Fibroblast of the conjunctiva (primary cell): ENCODE measurements around the gene VAT1.
"Not testable (repeated sequence)": the region's sequence is repeated elsewhere in the genome, so short reads cannot be mapped to it uniquely, and the experiment has no call there.

Experiments used
- DNase-seq: peaks from one replicate; pipeline ENCODE4 v3.0.0-alpha.2; 2010; ENCODE audit warnings: low read depth

The VAT1 gene

GRCh38 chr17:43021741-43022512 is at the start of gene VAT1:
VAT1 (minus strand) TSS chr17:43022385; CDS start chr17:43022322, 63 bp downstream.
- no peak for DNase-seq

GRCh38 chr17:43070872-43071271 is 48.7 kb upstream of the VAT1 start:
- DNase-seq: no peak

DNA sequence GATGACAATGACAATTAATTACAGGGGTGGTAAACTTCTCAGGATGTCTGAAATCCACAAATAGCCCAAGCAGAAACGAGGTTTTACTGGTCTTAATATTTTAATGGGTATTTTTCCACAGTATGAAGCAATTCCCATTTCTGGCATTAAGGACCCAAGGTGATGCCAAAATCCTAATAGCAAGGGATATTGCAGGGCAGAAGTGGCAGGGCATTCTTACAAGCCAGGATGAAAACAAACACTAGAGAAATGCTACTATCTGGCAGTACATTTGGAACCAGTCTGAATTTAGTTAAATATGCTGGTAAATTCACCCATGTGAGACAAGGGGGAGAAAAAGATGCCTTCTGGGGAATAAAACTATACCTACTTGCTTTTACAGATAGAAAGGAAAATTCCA is 48.1 kb upstream of the VAT1 start:
- no peak for DNase-seq

DNA sequence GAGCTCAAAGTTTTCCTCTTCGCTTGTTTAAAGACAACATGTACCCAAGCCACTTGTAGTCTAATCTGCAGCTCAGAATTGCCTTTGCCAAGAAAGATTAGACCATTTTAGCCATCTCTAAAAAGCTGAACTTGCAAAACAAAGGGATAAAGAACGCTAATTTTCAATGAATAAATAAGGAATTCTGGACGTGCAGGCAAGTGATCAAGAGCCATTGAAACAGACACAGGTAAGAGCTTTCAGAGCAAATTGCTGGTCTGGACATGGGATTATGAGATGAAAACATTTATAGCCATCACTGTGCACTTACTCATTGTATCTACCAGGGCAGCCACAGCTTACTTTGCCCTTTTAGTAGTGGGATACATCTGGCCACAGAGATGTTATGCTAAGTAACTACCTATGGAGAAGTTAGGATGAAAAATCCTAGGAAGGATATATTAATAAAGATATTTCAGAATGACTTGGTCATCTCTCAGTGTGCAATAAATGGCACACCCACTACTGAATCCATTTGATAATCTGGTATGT is 47.2 kb upstream of the VAT1 start:
- DNase-seq: no peak

DNA sequence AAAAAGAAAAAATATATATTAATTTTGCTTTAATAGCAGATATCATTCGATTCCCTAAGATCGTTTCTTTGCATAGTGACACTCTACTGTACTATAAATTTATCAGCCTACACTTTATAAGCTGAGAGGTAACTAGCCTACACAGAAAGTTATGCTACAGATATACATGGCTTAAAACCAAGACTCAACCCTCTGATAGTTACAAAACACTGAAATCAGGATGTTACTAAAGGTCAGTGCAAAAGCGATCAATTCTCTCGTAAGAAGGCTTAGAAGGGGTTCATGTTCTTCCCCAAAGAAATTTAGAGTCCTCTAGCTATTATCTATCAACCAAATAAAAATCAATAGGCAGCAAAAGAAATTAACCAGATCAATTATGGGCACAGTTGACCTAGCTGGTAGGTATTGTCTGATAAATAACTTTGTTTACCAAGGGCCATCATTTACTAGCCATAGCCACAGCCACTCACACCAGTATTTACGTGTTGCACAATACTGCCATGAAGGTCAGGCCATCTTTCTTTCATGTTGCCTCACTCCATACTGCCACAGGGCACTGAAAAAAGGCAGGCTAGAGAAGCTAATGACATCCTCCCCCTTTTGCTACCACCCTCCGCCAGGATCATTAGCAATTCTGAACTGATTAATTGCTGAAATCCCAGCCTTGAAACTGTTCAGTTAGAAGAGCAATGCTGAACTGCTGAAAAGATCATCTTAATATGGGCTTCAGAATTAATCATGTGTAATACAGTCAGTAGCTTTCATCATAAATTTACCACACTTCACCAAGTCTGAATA is 46.6 kb upstream of the VAT1 start:
- DNase-seq: no peak

GRCh38 chr17:43062984-43063638 is 40.9 kb upstream of the VAT1 start:
- DNase-seq: no peak

DNA sequence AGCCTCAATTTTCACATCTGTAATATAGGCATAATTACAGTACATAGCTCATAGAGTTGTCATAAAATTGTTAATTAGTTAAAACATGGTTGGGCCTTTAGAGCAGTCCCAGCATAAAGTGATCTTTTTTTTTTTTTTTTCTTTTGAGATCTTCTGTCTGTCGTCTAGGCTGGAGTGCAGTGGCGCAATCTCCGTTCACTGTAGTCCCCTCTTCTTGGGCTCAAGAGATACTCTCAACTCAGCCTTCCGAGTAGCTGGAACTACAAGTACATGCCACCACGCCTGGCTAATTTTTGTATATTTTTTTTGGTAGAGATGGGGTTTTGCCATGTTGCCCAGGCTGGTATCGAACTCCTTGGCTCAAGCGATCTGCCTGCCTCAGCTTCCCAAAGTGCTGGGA is 33.9 kb upstream of the VAT1 start:
- no peak for DNase-seq

DNA sequence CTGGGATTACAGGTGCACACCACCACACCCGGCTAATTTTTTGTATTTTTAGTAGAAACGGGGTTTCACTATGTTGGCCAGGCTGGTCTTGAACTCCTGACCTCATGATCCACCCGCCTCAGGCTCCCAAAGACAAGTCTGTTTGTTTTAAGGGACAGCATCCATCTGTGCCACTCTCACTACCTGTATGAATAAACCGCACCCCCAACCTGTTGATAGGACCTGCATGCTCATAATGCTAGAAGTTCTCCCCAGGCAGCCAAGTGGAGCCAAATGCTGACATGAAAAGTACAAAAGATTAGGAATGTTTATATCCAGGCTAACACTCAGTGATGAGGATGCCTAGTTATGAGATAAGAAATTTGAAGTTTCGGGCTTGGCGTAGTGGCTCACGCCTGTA is 30.8 kb upstream of the VAT1 start:
- DNase-seq: not testable (repeated sequence)

GRCh38 chr17:43051969-43052368 is 29.8 kb upstream of the VAT1 start:
- DNase-seq: no peak

- DNase-seq: no peak
Observed at GRCh38 chr17:43044024-43044423, 21.8 kb upstream of the VAT1 start.

DNA sequence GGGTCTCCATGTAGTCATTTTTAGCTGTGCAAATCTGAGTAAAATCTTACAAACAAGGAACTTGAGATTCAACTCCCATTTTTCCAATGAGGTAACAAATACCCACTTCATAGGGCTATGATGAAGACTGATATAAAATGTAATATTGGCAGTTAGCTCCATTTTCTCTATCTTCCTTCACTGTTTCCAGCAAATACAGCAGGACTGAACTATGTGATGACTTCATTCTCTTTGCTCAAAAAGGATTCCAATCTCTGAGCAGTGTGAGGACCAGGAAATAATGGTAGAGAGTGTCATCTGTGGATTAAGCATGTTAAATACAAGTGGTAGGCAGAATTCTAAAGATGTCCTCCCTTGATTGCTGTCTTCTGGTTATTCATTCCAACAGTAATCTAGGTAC is 21.1 kb upstream of the VAT1 start:
- DNase-seq: no peak

DNA sequence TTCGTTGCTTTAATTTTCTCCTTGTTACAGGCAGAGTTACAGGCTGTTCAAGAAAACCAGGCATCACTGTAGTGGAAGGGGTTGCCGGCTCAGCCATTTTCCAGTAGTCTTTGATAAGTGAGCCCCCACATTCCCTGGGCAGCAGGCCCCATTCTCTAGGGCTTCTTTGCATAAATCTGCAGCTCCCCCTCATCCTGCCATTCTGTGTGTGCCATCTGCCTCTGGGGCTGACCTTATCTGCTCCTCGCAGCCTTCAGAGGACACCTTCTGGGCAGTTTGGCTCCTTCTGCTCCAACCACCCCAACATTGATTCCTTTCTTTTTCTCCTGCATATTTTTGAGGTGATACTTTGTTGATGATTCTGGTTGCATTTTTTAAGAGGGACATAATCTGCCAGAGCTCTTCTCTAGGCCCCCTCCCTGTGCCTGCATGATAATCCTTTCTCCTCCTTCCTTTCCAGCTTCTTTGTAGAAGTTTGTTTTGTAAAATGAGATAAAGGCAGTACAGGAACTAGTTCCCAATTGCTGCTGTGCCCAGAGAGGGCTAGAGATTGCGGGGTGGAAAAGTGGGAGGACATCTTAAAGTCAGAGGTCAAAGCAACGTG is 19.9 kb upstream of the VAT1 start:
- DNase-seq: no peak

GRCh38 chr17:43040655-43041054 is 18.5 kb upstream of the VAT1 start:
- DNase-seq: no peak

GRCh38 chr17:43039646-43040045 is 17.5 kb upstream of the VAT1 start:
- DNase-seq: no peak

GRCh38 chr17:43034894-43035293 is 12.7 kb upstream of the VAT1 start:
- DNase-seq: no peak

- no peak for DNase-seq
Observed at GRCh38 chr17:43033948-43034881, 12.0 kb upstream of the VAT1 start.

GRCh38 chr17:43031666-43032065 is 9.5 kb upstream of the VAT1 start:
- DNase-seq: no peak

GRCh38 chr17:43030137-43030767 is 8.1 kb upstream of the VAT1 start:
- DNase-seq: no peak

DNA sequence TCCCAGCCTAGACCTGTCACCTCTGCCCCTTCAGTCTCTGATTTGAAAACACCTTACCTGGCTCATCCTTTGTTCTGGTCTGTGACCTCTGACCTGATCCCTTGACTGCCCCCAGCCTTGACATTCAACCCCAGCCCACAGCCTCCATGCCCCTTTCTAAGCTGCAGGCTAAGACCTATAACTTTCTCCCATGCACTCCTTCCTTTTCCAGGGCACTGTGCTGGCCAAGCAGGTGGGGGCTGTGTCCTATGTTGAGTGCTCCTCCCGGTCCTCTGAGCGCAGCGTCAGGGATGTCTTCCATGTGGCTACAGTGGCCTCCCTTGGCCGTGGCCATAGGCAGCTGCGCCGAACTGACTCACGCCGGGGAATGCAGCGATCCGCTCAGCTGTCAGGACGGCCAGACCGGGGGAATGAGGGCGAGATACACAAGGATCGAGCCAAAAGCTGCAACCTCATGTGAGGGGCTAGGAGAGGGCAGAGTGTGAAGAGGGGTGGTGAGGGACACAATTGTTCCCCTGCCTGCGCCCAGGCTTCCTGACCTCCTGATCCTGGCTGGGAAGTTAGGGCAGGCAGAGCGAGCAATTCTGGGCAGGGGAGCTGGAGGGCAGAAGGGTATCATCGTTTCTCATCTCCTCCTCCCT is 6.2 kb upstream of the VAT1 start:
- DNase-seq: no peak
